GM12873 (cell line): ENCODE results near the gene GGACT.

ENCODE experiments used
- CTCF ChIP-seq: IDR thresholded peaks from 2 replicates; pipeline ENCODE4 v1.5.1; 2012; ENCODE audit warnings: low read depth, mild to moderate bottlenecking, moderate library complexity, low read length, control low read depth; ENCODE audit not compliant: insufficient read depth; ENCODE audit errors: missing control alignments

The GGACT gene

GRCh38 chr13:100546713-100547405 is 41.7 kb downstream of the GGACT start:
- TF ChIP-seq CTCF = no peak

- no peak for TF ChIP-seq CTCF
Measured at GRCh38 chr13:100545684-100546061, 42.9 kb downstream of the GGACT start.

DNA sequence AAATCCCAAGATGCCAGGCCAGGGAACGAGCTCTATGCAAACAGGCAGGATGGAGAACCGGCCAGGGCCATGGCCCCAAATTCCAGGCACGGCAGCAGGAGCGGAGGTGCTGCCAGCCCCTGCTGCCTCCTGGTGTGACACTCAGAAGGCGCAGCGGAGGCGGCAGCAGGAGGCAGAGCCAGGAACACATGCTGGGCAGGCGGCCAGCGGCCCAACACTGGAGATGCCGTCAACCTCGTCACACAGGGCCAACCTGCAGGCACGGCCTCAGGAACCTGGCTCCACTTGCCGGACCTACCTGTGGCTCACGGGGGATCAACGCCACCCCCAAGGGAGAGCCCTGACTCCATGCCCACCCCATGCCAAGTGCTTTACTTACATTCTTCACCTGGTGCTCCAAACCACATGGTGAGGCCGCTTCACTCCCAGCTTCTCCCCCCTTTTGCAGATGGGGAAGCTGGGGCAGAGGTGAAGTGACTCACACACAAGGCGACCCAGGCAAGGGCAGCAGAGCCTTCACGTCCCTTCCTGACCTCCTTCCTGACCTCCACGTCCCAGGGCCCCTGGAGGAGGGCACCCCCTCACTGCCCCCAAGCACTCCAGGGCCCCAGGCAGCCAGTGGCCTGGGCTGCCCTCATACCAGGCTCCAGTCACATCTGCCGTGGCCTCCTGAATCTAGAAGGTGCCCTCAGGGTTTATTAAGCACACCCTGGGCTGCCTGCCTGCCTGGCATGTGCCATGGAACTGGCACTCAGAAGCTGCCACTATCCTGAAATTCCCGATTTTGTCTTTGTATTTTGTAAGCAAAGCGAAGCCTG is 43.5 kb downstream of the GGACT start:
- no peak for TF ChIP-seq CTCF

DNA sequence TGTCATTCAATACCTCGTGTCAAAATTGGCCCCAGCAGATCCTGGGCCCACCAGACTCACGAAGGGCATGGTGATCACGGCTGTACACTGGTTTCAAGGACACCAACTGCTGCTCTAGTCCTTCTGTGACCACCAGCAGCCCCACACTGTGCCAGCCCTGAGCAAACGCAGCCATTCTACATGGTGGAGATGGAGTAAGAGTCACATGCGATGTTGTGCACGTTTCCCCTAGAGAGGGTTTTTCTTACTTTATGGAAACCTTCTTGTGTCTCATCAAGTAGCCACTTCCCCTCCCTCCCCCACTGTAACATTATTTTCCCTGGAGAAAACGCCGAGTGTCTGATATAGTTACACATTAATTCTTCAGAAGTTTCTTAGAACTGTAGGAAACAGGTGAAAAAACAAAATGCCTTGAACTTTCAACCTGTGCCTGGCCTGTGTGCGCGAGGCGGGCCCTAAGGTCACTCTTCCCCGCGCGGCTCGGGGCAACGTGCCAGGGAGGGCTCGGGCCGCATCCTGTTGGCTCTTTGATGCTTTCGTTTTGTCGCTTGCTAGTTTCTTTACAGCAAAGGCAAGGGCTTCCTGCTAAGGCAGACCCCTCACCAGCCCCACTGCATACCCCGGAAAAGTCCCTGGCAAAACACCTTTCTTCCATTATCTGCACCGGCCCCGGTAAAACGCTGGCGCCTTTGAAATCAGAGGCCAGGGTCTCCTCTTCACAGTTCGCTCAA is 44.6 kb downstream of the GGACT start:
- TF ChIP-seq CTCF = no peak

DNA sequence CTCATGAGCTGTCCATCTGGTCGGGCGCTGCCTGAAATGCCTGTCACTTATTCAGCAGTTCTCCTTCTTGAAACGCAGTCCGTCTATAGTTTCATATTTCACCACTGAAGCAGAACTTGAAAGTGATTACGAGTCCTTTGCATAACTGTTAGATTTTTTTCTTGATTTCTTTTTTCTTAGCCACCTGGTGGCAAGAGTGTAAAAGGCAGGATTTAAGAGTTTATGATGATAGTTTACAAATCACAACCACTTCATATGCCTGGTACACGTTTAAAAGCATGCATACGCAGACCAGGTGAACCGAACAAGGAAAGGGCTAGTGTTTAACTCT is 45.8 kb downstream of the GGACT start:
- peak; percentile 49 for TF ChIP-seq CTCF

- TF ChIP-seq CTCF = no peak
Measured at GRCh38 chr13:100541897-100542825, 46.4 kb downstream of the GGACT start.
